Spleen (tissue), 11 donors: Measurements from ENCODE around the gene GALNT5. TPM values are rescaled to one million over a fixed set of nuclear protein-coding genes. Genes with fewer than 3 reads are reported as not detected.
"Not testable (repeated sequence)": the region's sequence is repeated elsewhere in the genome, so short reads cannot be mapped to it uniquely, and the experiment has no call there.

Experiments used
- DNase-seq: peaks from one replicate; pipeline ENCODE4 v3.0.0-alpha.2; 2020
- H3K27ac ChIP-seq, 8 donors: fragments of 200-600 bp; sonication (generic) in 7 of 8; 1 replicate in 4 of 8; 2 replicates in 4 of 8; pipeline versions ENCODE4 v1.5.0 to v1.8.0; 2016 to 2021; ENCODE audit warnings: inconsistent platforms in 4 of 8, mild to moderate bottlenecking in 4 of 8, moderate library complexity in 1 of 8
- H3K27me3 ChIP-seq, 7 donors: fragments of 200-600 bp; sonication (generic) in 6 of 7; replicated peaks in 1 of 7; 1 replicate in 4 of 7; 2 replicates in 3 of 7; pipeline versions ENCODE4 v1.5.0 to v1.8.0; 2016 to 2021; ENCODE audit warnings: inconsistent platforms in 3 of 7, mild to moderate bottlenecking in 1 of 7
- H3K36me3 ChIP-seq, 6 donors: fragments of 200-600 bp; sonication (generic) in 5 of 6; 1 replicate in 4 of 6; 2 replicates in 2 of 6; pipeline versions ENCODE4 v1.5.0 to v1.8.0; 2016 to 2021; ENCODE audit warnings: inconsistent platforms in 2 of 6
- H3K4me1 ChIP-seq, 6 donors: fragments of 200-600 bp; sonication (generic) in 5 of 6; 1 replicate in 3 of 6; 2 replicates in 3 of 6; pipeline versions ENCODE4 v1.5.0 to v1.8.0; 2016 to 2021; ENCODE audit warnings: inconsistent platforms in 3 of 6
- H3K4me3 ChIP-seq, 8 donors: fragments of 200-600 bp; sonication (generic) in 7 of 8; 1 replicate in 4 of 8; 2 replicates in 4 of 8; pipeline versions ENCODE4 v1.5.0 to v1.8.0; 2016 to 2021; ENCODE audit warnings: inconsistent platforms in 4 of 8, mild to moderate bottlenecking in 4 of 8, moderate library complexity in 2 of 8
- H3K9me3 ChIP-seq, 8 donors: fragments of 200-600 bp; sonication (generic) in 7 of 8; 1 replicate in 4 of 8; 2 replicates in 4 of 8; pipeline versions ENCODE4 v1.5.0 to v1.8.0; 2016 to 2021; ENCODE audit warnings: inconsistent platforms in 4 of 8
- CTCF ChIP-seq, 11 experiments: fragments of 200-600 bp in 7 of 11; fragments of 450-650 bp in 4 of 11; sonication (generic) in 4 of 11; IDR thresholded peaks in 8 of 11; conservative IDR thresholded peaks in 3 of 11; 1 replicate in 7 of 11; 2 replicates in 4 of 11; pipeline versions ENCODE4 v1.4.0 to v1.8.0; 2016 to 2021; ENCODE audit warnings: antibody characterized with exemption in 11 of 11, inconsistent platforms in 4 of 11, mild to moderate bottlenecking in 1 of 11
- POLR2A ChIP-seq, 3 donors: fragments of 450-650 bp; IDR thresholded peaks; one replicate each; pipeline ENCODE4 v1.5.1; 2017; ENCODE audit warnings: antibody characterized with exemption in 3 of 3, mild to moderate bottlenecking in 1 of 3
- POLR2AphosphoS5 ChIP-seq, 3 donors: sonication (generic); formaldehyde crosslinking; IDR thresholded peaks; one replicate each; pipeline ENCODE4 v1.5.1; 2017; ENCODE audit warnings: antibody characterized with exemption in 3 of 3
- WGBS, 5 donors: extraction: QIAGEN DNeasy Blood & Tissue Kit in 3 of 5; methylation state at CpG; one replicate each; pipeline versions ENCODE4 v1.1.5 to v1.1.7; 2013 to 2018; 5-methylcytosine and 5-hydroxymethylcytosine counted together
- intact Hi-C: fragments of 100-400 bp; cut with DNase I; formaldehyde crosslinking; loops from one replicate; pipeline ENCODE4 v1.15.0; 2023; ENCODE audit warnings: low total_unique reads
- polyA plus RNA-seq, 3 donors: library from polyadenylated mRNA; stranded (reverse); fragments of 200-250 nt; gene quantifications; one replicate each; pipeline ENCODE4 v1.2.1, GENCODE V29; 2013
- total RNA-seq, 7 donors: library from RNA; depleted of rRNA in 3 of 7; stranded (reverse); fragments of >200 nt in 3 of 7; fragmentation: NEBNext Ultra II Directional in 4 of 7; extraction: Animal tissue kit (Norgen Biotek cat#: 25700) in 4 of 7; gene quantifications; one replicate each; pipeline versions ENCODE4 v1.1.0 to v1.2.1, GENCODE V29; 2016 to 2021
- donor health status: healthy with polysubstance abuse.
- donor health status: DM: no; HTN: no; CAD: no; lungs with moderate emphysema.
- donor health status: DM: no; HTN: no; CAD: no.
- donor health status: Bipolar disorder and iron deficiency.
- donor health status: healthy.
- donor health status: DM: no; HTN: no; CAD: no.
- donor health status: DM: yes; HTN: yes; CAD: no.

Gene GALNT5
- total and polyA plus RNA-seq, 10 donors, result 0.03 to 0.70 (median 0.11) TPM; not detected in 5

- WGBS, 5 donors, result 65 to 81% (median 76%) methylated on average over 2 of the region's 2 CpGs
- no peak overlapping the region for H3K4me3 ChIP-seq
- H3K27ac ChIP-seq, result no peak overlapping the region
- no peak for DNase-seq
- no peaks in the 10 kb centered on the region for H3K36me3 ChIP-seq
- no peaks in the 10 kb centered on the region for H3K4me1 ChIP-seq
- TF ChIP-seq POLR2AphosphoS5 (IDR thresholded peaks at IDR 0.05), result no peak
- TF ChIP-seq POLR2A (IDR thresholded peaks at IDR 0.05), result no peak
- no peak for TF ChIP-seq CTCF (IDR thresholded peaks at IDR 0.05 in 8 of 11, conservative IDR thresholded peaks at IDR 0.05 in 3 of 11)
- intact Hi-C loops, result no loop called here
- no peaks in the 10 kb centered on the region for H3K9me3 ChIP-seq
- H3K27me3 ChIP-seq, result no peaks in the 10 kb centered on the region
Observed at GRCh38 chr2:157218911-157219310, 38.6 kb upstream of the GALNT5 start.

DNA sequence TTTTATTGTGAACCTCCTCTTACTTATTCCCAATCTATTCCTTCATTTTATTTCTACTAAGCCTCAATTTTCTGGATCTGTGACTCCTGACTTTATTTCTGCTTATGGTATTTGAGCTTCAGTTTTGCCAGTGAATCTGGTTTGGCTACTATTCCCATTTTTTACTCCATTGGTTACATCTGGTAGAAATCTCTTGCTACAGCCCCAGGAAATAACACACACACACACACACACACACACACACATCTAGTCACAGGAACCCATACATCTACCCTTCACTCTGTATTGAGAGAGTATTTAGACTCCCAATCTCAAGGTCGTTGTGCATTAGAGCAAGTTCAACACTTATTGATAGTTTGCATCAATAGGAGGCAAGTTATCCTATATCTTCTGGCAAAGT lies 37.0 kb upstream of the GALNT5 start:
- no peak overlapping the region for H3K4me3 ChIP-seq
- no peak overlapping the region for H3K27ac ChIP-seq
- TF ChIP-seq POLR2AphosphoS5 (IDR thresholded peaks at IDR 0.05), result no peak
- TF ChIP-seq POLR2A (IDR thresholded peaks at IDR 0.05), result no peak
- TF ChIP-seq CTCF (IDR thresholded peaks at IDR 0.05 in 8 of 11, conservative IDR thresholded peaks at IDR 0.05 in 3 of 11), result no peak
- DNase-seq, result no peak
- no peaks in the 10 kb centered on the region for H3K36me3 ChIP-seq
- H3K27me3 ChIP-seq, result no peaks in the 10 kb centered on the region
- H3K4me1 ChIP-seq, result no peaks in the 10 kb centered on the region
- intact Hi-C loops, result no loop called here
- WGBS, 5 donors, result 57 to 84% (median 68%) methylated on average over 1 of the region's 1 CpG
- H3K9me3 ChIP-seq, result no peaks in the 10 kb centered on the region

GRCh38 chr2:157221394-157221988 lies 36.0 kb upstream of the GALNT5 start:
- TF ChIP-seq CTCF (IDR thresholded peaks at IDR 0.05 in 8 of 11, conservative IDR thresholded peaks at IDR 0.05 in 3 of 11), result no peak
- no peak for TF ChIP-seq POLR2A (IDR thresholded peaks at IDR 0.05)
- no peak for TF ChIP-seq POLR2AphosphoS5 (IDR thresholded peaks at IDR 0.05)
- Histone ChIP-seq H3K4me1 (no peaks in the 10 kb centered on the region), H3K27ac (no peak overlapping the region), H3K36me3 (no peaks in the 10 kb centered on the region), H3K27me3 (no peaks in the 10 kb centered on the region), H3K9me3 (no peaks in the 10 kb centered on the region), H3K4me3 (no peak overlapping the region)
- intact Hi-C loops, result no loop called here
- no peak for DNase-seq
- 64 to 93% (median 77%) methylated on average over 2 of the region's 2 CpGs for WGBS, 5 donors

- intact Hi-C loops, result no loop called here
- Histone ChIP-seq H3K27me3 (no peaks in the 10 kb centered on the region), H3K4me1 (no peaks in the 10 kb centered on the region), H3K9me3 (no peaks in the 10 kb centered on the region), H3K4me3 (no peak overlapping the region), H3K27ac (no peak overlapping the region), H3K36me3 (no peaks in the 10 kb centered on the region)
- 76 to 87% (median 80%) methylated on average over 5 of the region's 5 CpGs for WGBS, 5 donors
- DNase-seq, result no peak
- no peak for TF ChIP-seq CTCF (IDR thresholded peaks at IDR 0.05 in 8 of 11, conservative IDR thresholded peaks at IDR 0.05 in 3 of 11)
Observed at GRCh38 chr2:157223624-157224205, 33.8 kb upstream of the GALNT5 start.

- H3K4me3 ChIP-seq, DNase-seq, intact Hi-C loops, H3K4me1 ChIP-seq, H3K27me3 ChIP-seq, H3K27ac ChIP-seq, H3K36me3 ChIP-seq, H3K9me3 ChIP-seq: not testable (repeated sequence)
- 81 to 100% (median 91%) methylated on average over 2 of the region's 2 CpGs for WGBS, 5 donors
Observed at GRCh38 chr2:157224448-157224847, 33.1 kb upstream of the GALNT5 start.
